H9 (cell line): Measurements from ENCODE around the gene SETBP1. TPM values are rescaled to one million over a fixed set of nuclear protein-coding genes. Genes with fewer than 3 reads are reported as not detected.

ENCODE experiments used
- DNase-seq: peaks from one replicate; pipeline ENCODE4 v3.0.0-alpha.2; 2017
- H2AFZ ChIP-seq: one replicate; pipeline ENCODE4 v1.6.1; 2013; ENCODE audit warnings: mild to moderate bottlenecking, low read length, control low read depth, moderate library complexity
- H2AK5ac ChIP-seq: 2 replicates; pipeline ENCODE4 v1.6.1; 2013; ENCODE audit warnings: low read length, control low read depth, mixed read lengths; ENCODE audit not compliant: insufficient read length
- H2BK120ac ChIP-seq: one replicate; pipeline ENCODE4 v1.6.1; 2013; ENCODE audit warnings: low read depth, mild to moderate bottlenecking, low read length, control low read depth, inconsistent platforms; ENCODE audit not compliant: poor library complexity, severe bottlenecking
- H2BK12ac ChIP-seq: 2 replicates; pipeline ENCODE4 v1.6.1; 2013; ENCODE audit warnings: low read length, control low read depth, mixed read lengths, low read depth; ENCODE audit not compliant: insufficient read length
- H2BK15ac ChIP-seq: 2 replicates; pipeline ENCODE4 v1.6.1; 2013; ENCODE audit warnings: low read depth, low read length, control low read depth
- H2BK20ac ChIP-seq: one replicate; pipeline ENCODE4 v1.6.1; 2013; ENCODE audit warnings: low read depth, mild to moderate bottlenecking, low read length, control low read depth, inconsistent platforms; ENCODE audit not compliant: poor library complexity, severe bottlenecking
- H2BK5ac ChIP-seq: 2 replicates; pipeline ENCODE4 v1.6.1; 2013; ENCODE audit warnings: low read length, control low read depth, mixed read lengths; ENCODE audit not compliant: insufficient read length
- H3K14ac ChIP-seq: 2 replicates; pipeline ENCODE4 v1.6.1; 2013; ENCODE audit warnings: low read length, control low read depth; ENCODE audit not compliant: insufficient read depth
- H3K18ac ChIP-seq: 2 replicates; pipeline ENCODE4 v1.6.1; 2013; ENCODE audit warnings: low read depth, mild to moderate bottlenecking, mixed read lengths, low read length, control low read depth; ENCODE audit not compliant: insufficient read length
- H3K23ac ChIP-seq: 2 replicates; pipeline ENCODE4 v1.6.1; 2013; ENCODE audit warnings: low read length, control low read depth, mixed read lengths, low read depth; ENCODE audit not compliant: insufficient read length
- H3K23me2 ChIP-seq: 2 replicates; pipeline ENCODE4 v1.6.1; 2013; ENCODE audit warnings: low read depth, mild to moderate bottlenecking, mixed read lengths, low read length, control low read depth; ENCODE audit not compliant: insufficient read length, poor library complexity, severe bottlenecking
- H3K27ac ChIP-seq: 2 replicates; pipeline ENCODE4 v1.5.1; 2013; ENCODE audit warnings: low read length, control low read depth, mixed read lengths, low read depth; ENCODE audit not compliant: insufficient read length
- H3K27me3 ChIP-seq: 2 replicates; pipeline ENCODE4 v1.6.1; 2013; ENCODE audit warnings: low read length, control low read depth, inconsistent platforms; ENCODE audit not compliant: insufficient read depth
- H3K4ac ChIP-seq: 2 replicates; pipeline ENCODE4 v1.6.1; 2013; ENCODE audit warnings: low read depth, mild to moderate bottlenecking, control low read depth, inconsistent platforms, low read length, moderate library complexity
- H3K4me1 ChIP-seq: 2 replicates; pipeline ENCODE4 v1.6.1; 2013; ENCODE audit warnings: low read length, control low read depth, inconsistent platforms; ENCODE audit not compliant: insufficient read depth
- H3K4me2 ChIP-seq: 2 replicates; pipeline ENCODE4 v1.6.1; 2013; ENCODE audit warnings: low read length, control low read depth, mixed read lengths; ENCODE audit not compliant: insufficient read length, insufficient read depth
- H3K56ac ChIP-seq: 2 replicates; pipeline ENCODE4 v1.6.1; 2013; ENCODE audit warnings: low read depth, mild to moderate bottlenecking, mixed read lengths, low read length, control low read depth; ENCODE audit not compliant: insufficient read length
- H3K79me1 ChIP-seq: 2 replicates; pipeline ENCODE4 v1.6.1; 2013; ENCODE audit warnings: low read depth, mild to moderate bottlenecking, moderate library complexity, low read length, control low read depth, inconsistent platforms; ENCODE audit not compliant: insufficient read depth, poor library complexity, severe bottlenecking
- H3K79me2 ChIP-seq: 2 replicates; pipeline ENCODE4 v1.6.1; 2013; ENCODE audit warnings: low read length, control low read depth, inconsistent platforms; ENCODE audit not compliant: insufficient read depth
- H3K9ac ChIP-seq: 2 replicates; pipeline ENCODE4 v1.6.1; 2013; ENCODE audit warnings: low read length, control low read depth, mixed read lengths; ENCODE audit not compliant: insufficient read length; ENCODE audit errors: extremely low read depth
- H3K9me3 ChIP-seq: one replicate; pipeline ENCODE4 v1.6.1; 2013; ENCODE audit warnings: low read depth, low read length, inconsistent platforms; ENCODE audit not compliant: control insufficient read depth
- H3T11ph ChIP-seq: one replicate; pipeline ENCODE4 v1.6.1; 2013; ENCODE audit warnings: mild to moderate bottlenecking, low read length, control low read depth, inconsistent platforms
- H4K20me1 ChIP-seq: one replicate; pipeline ENCODE4 v1.6.1; 2013; ENCODE audit not compliant: control insufficient read depth, insufficient read length, insufficient read depth
- H4K5ac ChIP-seq: 2 replicates; pipeline ENCODE4 v1.6.1; 2013; ENCODE audit warnings: low read depth, mild to moderate bottlenecking, mixed read lengths, low read length, control low read depth; ENCODE audit not compliant: insufficient read length
- H4K8ac ChIP-seq: replicated peaks from 2 replicates; pipeline ENCODE4 v1.6.1; 2013; ENCODE audit warnings: low read length, control low read depth, mixed read lengths, low read depth; ENCODE audit not compliant: insufficient read length
- H4K91ac ChIP-seq: 2 replicates; pipeline ENCODE4 v1.6.1; 2013; ENCODE audit warnings: low read depth, mild to moderate bottlenecking, moderate library complexity, mixed read lengths, low read length, control low read depth; ENCODE audit not compliant: insufficient read length
- H3K27ac Mint-ChIP-seq, 3 experiments: 2 replicates in 2 of 3; 3 replicates in 1 of 3; pipeline ENCODE4 v1.8.0; 2020 to 2021; ENCODE audit warnings: mixed read lengths in 3 of 3, mild to moderate bottlenecking in 1 of 3, moderate library complexity in 1 of 3
- H3K27me3 Mint-ChIP-seq: 2 replicates; pipeline ENCODE4 v1.8.0; 2021; ENCODE audit warnings: low read depth, mild to moderate bottlenecking, moderate library complexity, mixed read lengths
- H3K36me3 Mint-ChIP-seq, 3 experiments: 2 replicates in 2 of 3; 3 replicates in 1 of 3; pipeline ENCODE4 v1.8.0; 2020 to 2021; ENCODE audit warnings: low read depth in 3 of 3, mixed read lengths in 3 of 3; ENCODE audit not compliant: insufficient read depth in 1 of 3
- H3K4me1 Mint-ChIP-seq, 2 experiments: 2 replicates each; pipeline ENCODE4 v1.8.0; 2020; ENCODE audit warnings: mixed read lengths in 2 of 2
- H3K4me3 Mint-ChIP-seq, 2 experiments: 2 replicates in 1 of 2; 3 replicates in 1 of 2; pipeline ENCODE4 v1.8.0; 2020 to 2021; ENCODE audit warnings: mild to moderate bottlenecking in 2 of 2, mixed read lengths in 2 of 2, moderate library complexity in 1 of 2
- H3K9me3 Mint-ChIP-seq, 2 experiments: 2 replicates in 1 of 2; 3 replicates in 1 of 2; pipeline ENCODE4 v1.8.0; 2020; ENCODE audit warnings: mild to moderate bottlenecking in 2 of 2, mixed read lengths in 2 of 2, moderate library complexity in 1 of 2
- WGBS: extraction: QIAGEN DNeasy Blood & Tissue Kit; methylation state at CpG from one replicate; pipeline ENCODE4 v1.1.7; 2013; ENCODE audit warnings: missing lambda C conversion rate, low lambda C conversion rate, mixed read lengths; ENCODE audit not compliant: insufficient read length; ENCODE audit errors: extremely low coverage; 5-methylcytosine and 5-hydroxymethylcytosine counted together
- total RNA-seq: library from RNA; stranded (reverse); gene quantifications from 2 replicates; pipeline ENCODE4 v1.2.1, GENCODE V29; 2021
- TF ChIP-seq, protein P1 (sequence below): fragments of 200-600 bp; sonication (generic); conservative IDR thresholded peaks from 3 replicates; pipeline ENCODE4 v1.8.0; 2021; ENCODE audit warnings: antibody characterized with exemption, mild to moderate bottlenecking

The SETBP1 gene
- total RNA-seq, 1 experiment from 2014 or later, result 4.6 TPM

DNA sequence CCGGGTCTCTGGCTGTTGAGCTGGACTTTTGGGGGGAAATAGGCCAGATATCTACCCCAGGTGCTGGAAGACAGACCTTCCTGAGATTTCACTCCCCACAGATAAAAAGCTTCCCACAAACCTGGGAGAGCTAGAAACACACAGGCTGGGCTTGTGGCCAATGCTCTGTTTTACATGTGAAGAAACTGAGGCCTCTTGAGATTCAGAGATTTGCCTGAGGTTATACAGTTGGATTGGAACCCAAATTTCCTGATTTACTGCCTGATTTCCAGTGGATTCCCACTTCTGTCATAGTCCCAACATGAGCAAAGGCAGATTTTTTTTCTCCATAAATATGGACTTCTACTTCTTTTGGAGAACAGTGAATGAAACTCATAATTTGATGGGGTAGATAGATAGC, 360.2 kb downstream of the SETBP1 start:
- Histone ChIP-seq H3K79me1 (no peaks in the 10 kb centered on the region), H4K20me1 (no peaks in the 10 kb centered on the region), H2BK12ac (no peak overlapping the region), H2AK5ac (no peak overlapping the region), H3K56ac (no peak overlapping the region), H3K18ac (no peak overlapping the region), H3K9ac (no peak overlapping the region), H3K27ac (no peak overlapping the region), H3K23me2 (no peaks in the 10 kb centered on the region), H2BK120ac (no peak overlapping the region), H2BK15ac (no peak overlapping the region), H4K8ac (no peak overlapping the region), H2BK5ac (no peak overlapping the region), H3K9me3 (no peaks in the 10 kb centered on the region), H2AFZ (no peak overlapping the region), H3K27me3 (no peaks in the 10 kb centered on the region), H3K4ac (no peak overlapping the region), H3K14ac (no peak overlapping the region), H4K5ac (no peak overlapping the region), H3K4me1 (no peaks in the 10 kb centered on the region), H3K23ac (no peak overlapping the region), H2BK20ac (no peak overlapping the region), H4K91ac (no peak overlapping the region), H3T11ph (no peak overlapping the region), H3K4me2 (no peak overlapping the region), H3K79me2 (no peaks in the 10 kb centered on the region)
- Mint-ChIP-seq H3K36me3 (no peaks in the 10 kb centered on the region; a peak in 1 of 7 replicates), H3K4me3 (no peak overlapping the region), H3K9me3 (no peaks in the 10 kb centered on the region), H3K4me1 (peaks cover 0 to 2% of the 10 kb centered on the region in 2 experiments; a peak in 1 of 4 replicates), H3K27me3 (no peaks in the 10 kb centered on the region), H3K27ac (no peak overlapping the region)
- WGBS, result no CpG with 5 or more reads among the region's 1 CpG
- TF ChIP-seq, protein P1, sequence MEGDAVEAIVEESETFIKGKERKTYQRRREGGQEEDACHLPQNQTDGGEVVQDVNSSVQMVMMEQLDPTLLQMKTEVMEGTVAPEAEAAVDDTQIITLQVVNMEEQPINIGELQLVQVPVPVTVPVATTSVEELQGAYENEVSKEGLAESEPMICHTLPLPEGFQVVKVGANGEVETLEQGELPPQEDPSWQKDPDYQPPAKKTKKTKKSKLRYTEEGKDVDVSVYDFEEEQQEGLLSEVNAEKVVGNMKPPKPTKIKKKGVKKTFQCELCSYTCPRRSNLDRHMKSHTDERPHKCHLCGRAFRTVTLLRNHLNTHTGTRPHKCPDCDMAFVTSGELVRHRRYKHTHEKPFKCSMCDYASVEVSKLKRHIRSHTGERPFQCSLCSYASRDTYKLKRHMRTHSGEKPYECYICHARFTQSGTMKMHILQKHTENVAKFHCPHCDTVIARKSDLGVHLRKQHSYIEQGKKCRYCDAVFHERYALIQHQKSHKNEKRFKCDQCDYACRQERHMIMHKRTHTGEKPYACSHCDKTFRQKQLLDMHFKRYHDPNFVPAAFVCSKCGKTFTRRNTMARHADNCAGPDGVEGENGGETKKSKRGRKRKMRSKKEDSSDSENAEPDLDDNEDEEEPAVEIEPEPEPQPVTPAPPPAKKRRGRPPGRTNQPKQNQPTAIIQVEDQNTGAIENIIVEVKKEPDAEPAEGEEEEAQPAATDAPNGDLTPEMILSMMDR, result no peak
- DNase-seq, result no peak
